Diencephalon (tissue), 1 donor: ENCODE results near the gene TRAPPC1. TPM values are rescaled to one million over a fixed set of nuclear protein-coding genes. Genes with fewer than 3 reads are reported as not detected.

ENCODE experiments used
- small RNA-seq: library from RNA; depleted of rRNA; stranded (forward); fragments of <200 nt; gene quantifications from one replicate; pipeline ENCODE3, GENCODE V24; 2014
- total RNA-seq: library from RNA; depleted of rRNA; stranded (reverse); fragments of >200 nt; gene quantifications from one replicate; pipeline ENCODE4 v1.2.3, GENCODE V29; 2014

Gene TRAPPC1, protein sequence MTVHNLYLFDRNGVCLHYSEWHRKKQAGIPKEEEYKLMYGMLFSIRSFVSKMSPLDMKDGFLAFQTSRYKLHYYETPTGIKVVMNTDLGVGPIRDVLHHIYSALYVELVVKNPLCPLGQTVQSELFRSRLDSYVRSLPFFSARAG
- 21.9 TPM for total RNA-seq

DNA sequence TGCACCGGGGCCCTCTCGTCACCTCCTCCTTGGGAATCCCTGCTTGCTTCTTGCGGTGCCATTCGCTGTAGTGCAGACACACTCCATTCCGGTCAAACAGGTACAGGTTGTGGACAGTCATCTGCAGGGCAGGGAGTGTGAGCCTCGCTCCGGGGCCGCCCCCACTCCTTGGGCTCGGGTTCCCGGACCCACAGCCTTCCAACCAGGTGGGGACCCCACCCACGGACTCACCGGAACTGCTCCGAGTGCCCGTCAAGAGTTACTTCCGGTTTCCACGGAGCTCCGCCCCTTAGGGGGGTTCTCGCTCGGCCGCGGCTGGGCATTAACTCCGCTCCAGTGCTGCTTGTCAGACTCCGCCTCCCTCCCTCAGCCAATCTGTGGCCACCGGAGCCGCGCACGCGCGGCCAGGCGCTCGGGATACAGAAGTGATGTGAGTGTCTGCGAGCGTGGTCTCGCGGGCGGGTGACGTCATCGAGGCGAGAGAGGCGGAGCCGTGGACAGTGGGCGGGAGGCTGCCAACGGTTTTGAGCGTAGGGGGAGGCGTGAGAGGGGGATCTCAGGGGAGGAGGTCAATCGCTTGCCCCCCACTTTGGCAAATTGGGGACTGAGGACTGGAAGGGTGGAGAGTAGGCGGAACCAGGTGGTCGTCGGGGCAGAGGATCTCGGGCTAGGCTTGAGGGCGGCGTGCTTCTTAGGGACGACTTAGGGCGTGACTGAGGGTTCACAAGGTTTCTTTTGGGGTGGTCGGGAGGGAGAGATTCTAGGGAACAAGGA, at the start of gene TRAPPC1, which contains the start of gene CNTROB:
Gene TRAPPC1 (minus strand): TSS at position 238 of the 774 bp plus-strand sequence. CDS start 117 bp downstream, at position 121.
Gene CNTROB (plus strand): TSS at position 498 of the 774 bp plus-strand sequence. CDS start 874 bp downstream, outside the sequence.

DNA sequence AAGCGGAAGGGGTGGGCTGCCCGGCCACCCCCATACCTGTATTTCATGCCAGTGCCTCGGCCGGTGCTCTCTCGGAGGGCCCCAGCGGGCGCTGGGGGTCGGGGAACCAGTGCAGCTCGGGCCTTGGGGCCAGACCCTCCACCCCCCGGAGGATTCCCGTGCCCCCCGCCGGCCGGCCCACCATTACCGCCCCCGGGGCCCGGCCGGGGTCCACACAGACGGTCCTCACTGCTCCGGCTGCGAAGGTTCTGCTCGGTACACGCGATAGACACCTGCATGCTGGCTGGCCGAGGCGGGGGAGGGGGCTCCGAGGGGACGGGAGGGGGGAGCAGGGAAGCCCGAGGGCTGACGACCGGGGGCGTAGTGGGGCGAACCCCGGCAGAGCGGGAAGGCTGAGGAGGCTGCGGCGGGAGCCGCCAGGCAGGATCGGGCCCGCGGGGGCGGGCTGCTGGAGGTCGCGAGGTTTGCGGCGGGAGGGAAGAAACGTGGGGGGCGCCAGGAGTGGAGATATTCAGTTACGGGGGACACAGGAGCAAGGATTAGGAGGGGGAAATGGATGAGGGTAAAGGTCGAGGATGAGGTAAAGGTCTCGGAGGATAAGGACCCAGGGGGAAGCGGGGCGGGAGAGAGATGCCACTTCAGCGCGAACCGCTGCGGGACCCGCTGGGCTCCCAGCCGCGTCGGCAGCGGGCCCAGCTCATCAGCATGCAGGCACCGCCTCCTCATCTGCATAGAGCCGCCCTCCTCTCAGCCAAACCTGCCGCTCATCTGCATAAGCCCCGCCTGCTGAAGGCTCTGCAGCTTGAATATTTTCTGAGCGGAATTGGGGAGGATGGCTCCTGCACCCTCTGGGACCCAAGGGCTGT, 2.4 kb downstream of the TRAPPC1 start, which contains the start of gene KCNAB3:
Gene KCNAB3 (minus strand): TSS at position 699 of the 866 bp plus-strand sequence. CDS start 421 bp downstream, at position 278.

DNA sequence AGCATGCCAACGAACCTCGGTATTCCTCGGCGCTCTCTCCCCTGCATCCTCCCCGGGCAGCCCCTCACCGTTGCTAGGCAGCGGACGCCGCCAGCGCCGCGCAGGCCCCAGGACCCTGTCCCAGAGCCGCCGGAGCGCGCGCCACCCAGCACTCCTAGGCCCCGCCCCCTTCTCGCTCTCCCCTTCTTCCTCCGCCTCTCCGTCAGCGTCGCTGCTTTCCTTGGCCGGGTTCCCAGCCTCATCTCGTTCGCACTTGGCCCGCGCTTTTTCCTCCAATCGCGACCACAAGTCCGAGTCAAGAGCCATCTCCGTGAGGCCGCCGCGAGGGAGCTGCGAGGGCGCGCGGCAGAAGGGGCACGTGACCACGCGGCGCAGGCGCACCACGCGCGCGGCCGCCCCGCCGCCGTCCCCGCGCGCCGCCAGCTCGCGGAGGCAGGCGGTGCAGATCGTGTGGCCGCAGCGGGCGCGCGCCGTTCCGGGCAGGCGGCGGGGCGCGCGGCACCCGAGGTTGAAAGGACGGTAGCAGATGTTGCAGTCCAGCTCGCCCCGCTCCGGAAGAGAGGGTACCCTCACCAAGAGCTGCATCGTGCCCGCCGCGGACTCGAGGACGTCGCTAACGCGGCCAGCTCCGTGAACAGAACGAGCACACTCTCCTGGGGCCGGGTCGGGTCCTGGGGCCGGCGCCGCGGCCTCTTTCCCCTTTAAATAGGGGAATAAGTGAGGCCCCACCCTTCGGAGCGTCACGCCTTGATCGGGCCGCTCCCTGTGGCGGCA, 15.9 kb downstream of the TRAPPC1 start, which contains the start of gene RNF227:
Gene RNF227 (minus strand): TSS at position 679 of the 774 bp plus-strand sequence. CDS start 94 bp downstream, at position 585.

DNA sequence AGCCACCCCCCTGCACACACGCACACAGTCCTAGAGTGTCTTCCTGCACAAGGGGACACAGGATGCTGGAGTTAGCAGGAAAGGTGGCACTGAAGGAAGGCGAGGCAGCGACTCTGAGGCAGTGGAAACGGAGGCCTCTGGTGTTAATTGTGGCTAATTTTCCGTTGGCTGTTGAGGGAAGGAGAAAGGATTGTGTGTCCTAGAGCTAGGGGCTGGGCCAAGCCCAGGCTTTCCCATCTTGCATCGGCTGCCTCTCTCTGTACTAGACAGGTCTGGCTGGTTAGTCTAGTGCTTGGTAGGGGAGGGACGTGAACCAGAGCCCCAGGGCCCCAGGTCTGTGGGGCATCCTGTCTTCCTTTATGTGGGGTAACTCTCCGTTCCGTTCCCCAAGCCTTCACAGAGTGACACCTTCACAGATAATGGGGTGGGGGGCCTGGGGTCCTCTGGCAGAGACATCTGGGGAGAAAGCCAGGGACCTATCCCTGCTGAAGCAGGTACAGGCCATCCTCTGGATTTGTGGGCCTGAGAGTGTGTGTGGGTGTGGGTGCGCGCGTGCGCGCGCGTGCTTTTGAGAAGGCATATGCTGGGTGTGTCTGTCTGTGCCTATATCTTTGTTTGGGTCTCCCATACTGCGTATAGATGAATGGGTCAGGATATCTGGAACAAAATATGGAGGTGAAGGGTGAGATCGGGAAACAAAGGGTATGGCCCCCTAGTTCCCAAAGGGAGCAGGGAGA, 43.4 kb downstream of the TRAPPC1 start, which contains the start of gene CHD3:
Gene CHD3 (plus strand): TSS at position 606 of the 737 bp plus-strand sequence. CDS start 212 bp downstream, outside the sequence.

Small RNAs within 50 kb of the gene (small RNA-seq; reads per million reads assigned to genes)
- 17.7 reads per million, percentile 94 among the genes with 10 or more reads in this experiment for gene SCARNA21

Other genes with a start within 250 kb of the TRAPPC1 start
- 10.6 TPM for gene TP53, start 244.5 kb downstream of the TRAPPC1 start, total RNA-seq
- 7.8 TPM for gene WRAP53, start 243.5 kb downstream of the TRAPPC1 start, total RNA-seq
- gene EFNB3, start 226.7 kb downstream of the TRAPPC1 start, total RNA-seq: 42.4 TPM
- gene DNAH2, start 214.2 kb downstream of the TRAPPC1 start, total RNA-seq: 2.5 TPM
- gene KDM6B, start 97.7 kb downstream of the TRAPPC1 start, total RNA-seq: 13.1 TPM
- gene TMEM88, start 76.9 kb downstream of the TRAPPC1 start, total RNA-seq: 2.3 TPM
- 42.2 TPM for gene NAA38, start 74.4 kb downstream of the TRAPPC1 start, total RNA-seq
- gene CYB5D1, start 73.9 kb downstream of the TRAPPC1 start, total RNA-seq: 22.6 TPM
- 206 TPM for gene CHD3, start 43.2 kb downstream of the TRAPPC1 start, total RNA-seq
- gene RNF227, start 15.7 kb downstream of the TRAPPC1 start, total RNA-seq: 8.1 TPM
- gene KCNAB3, start 2.1 kb downstream of the TRAPPC1 start, total RNA-seq: 3.7 TPM
- 31.6 TPM for gene CNTROB, start 260 bp upstream of the TRAPPC1 start, total RNA-seq
- gene GUCY2D, start 70.7 kb upstream of the TRAPPC1 start, total RNA-seq: not detected
- gene ALOX15B, start 107.1 kb upstream of the TRAPPC1 start, total RNA-seq: not detected
- not detected for gene ALOX12B, start 155.8 kb upstream of the TRAPPC1 start, total RNA-seq
- 0.69 TPM for gene ALOXE3, start 186.6 kb upstream of the TRAPPC1 start, total RNA-seq
- 0.46 TPM for gene HES7, start 192.2 kb upstream of the TRAPPC1 start, total RNA-seq
- 9.0 TPM for gene PER1, start 220.5 kb upstream of the TRAPPC1 start, total RNA-seq
- gene VAMP2, start 231.0 kb upstream of the TRAPPC1 start, total RNA-seq: 86.5 TPM
- 31.4 TPM for gene TMEM107, start 244.4 kb upstream of the TRAPPC1 start, total RNA-seq